A204.1 (cell line): ENCODE results near the gene TPD52L1.

ENCODE experiments used
- FAIRE-seq: peaks from 2 replicates; lab custom pipeline; 2012; peaks lifted over from hg19 to GRCh38; lab: Jason Lieb, UNC

The TPD52L1 gene

DNA sequence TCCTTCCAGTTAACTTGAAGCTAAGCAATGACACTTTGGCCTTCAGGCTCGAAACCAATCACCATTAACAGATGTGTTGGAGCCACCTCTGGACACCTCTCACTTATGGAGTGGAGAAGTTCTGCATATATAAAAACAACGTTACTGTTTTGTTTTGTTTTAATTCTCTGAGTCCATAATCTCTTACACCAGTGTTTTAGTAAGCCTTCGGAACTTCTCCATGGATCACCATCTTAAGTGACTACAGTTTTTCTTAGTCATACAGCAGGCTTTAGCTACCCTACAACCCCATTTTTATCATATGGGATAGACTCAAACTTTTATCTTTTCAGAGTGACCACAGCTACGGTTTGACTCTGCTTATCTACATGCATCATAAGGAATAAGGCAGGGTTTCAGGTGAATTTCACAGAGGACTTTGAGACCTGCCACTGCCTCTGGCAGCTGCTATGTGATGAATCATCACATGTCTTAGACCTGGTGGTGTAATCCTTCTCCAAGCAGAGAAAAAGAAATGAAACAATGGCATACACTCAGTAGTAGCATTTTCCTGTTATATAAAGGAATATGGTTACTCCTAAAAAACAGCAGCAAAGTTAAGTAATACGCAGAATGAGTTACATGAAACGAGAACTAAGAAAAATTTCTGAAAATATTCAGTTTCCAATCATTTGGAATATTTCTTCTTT lies 153.7 kb downstream of the TPD52L1 start:
- no peak for FAIRE-seq

GRCh38 chr6:125307964-125308615 lies 154.5 kb downstream of the TPD52L1 start:
- FAIRE-seq, result no peak

DNA sequence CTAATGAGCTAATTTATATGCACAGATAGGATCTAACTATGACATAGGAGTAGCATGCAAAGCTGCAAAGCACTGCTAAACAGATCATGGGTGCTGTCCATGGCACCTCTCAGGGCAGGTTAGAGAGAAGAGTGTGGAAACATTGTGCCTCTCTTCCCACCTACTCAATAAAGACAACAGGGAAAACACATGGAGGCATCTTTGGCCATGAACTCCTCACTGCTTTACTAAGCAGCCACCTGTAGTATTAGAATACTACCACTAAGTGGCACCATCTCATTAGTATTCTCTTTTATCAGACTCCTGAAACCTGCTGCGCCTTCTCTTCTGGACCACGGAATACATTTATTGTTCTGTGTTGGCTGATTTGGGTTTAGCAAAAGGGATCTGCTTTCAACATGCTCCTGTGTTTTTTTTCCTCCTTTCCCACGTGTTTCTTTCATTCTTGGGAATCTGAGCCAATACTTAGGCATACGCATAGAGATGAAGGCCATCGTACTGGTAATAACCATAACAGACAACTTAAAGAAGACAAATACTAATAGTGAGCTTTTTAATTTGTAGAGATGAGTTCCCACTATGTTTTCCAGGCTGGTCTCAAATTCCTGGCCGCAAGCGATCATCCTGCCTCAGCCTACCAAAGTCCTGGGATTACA lies 157.5 kb downstream of the TPD52L1 start:
- FAIRE-seq, result peak; percentile 44

DNA sequence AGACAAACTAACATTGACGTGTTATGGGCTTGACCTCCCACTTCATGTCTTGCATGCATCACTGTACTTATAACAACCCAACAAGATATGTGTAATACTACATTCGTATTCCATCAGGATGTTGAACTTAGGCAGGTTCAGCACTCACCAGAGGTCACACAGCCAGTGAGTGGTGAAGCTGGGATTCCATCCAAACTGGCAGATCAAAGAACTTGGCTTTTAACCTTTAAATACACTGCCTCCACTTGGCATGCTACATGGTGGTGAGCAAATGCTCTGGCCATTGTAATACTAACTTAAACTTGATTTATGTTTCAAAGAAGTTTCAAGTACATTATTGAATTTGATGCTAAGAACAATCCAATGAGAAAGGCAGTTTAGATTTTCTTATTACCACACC lies 158.9 kb downstream of the TPD52L1 start:
- FAIRE-seq, result no peak

GRCh38 chr6:125312950-125313349 lies 159.4 kb downstream of the TPD52L1 start:
- FAIRE-seq, result no peak
